ENCODE results near the gene SLIT2.

Gene SLIT2

DNA sequence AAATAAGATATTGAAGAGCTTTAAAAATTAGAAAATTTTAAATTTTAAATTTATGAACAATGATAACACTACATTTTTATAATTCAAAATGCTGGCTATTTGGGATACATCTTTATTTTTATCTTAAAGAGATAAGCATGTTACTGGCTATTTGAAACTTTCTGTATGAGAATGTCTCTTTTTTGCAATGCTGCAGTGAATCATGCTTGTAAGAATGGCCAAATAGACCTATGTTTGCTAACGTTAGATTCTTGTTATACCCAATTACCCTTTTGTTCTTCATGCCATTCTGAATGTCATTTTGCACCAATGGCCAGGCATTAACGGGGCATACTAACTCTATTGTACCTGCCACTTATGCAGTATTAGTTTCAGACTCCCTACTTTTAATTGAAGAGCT is 49.5 kb downstream of the SLIT2 start:
- DNase-seq (ENCODE audit: low read depth): no peak
